Erythroblast (primary cell): ENCODE measurements around the gene ARRB1.

Experiments used
- GATA1 ChIP-seq: IDR thresholded peaks from 2 replicates; pipeline ENCODE4 v1.6.1; 2011; ENCODE audit warnings: low read depth, mild to moderate bottlenecking, control low read depth, low read length, moderate library complexity
- POLR2A ChIP-seq: IDR thresholded peaks from 2 replicates; pipeline ENCODE4 v1.6.1; 2011; ENCODE audit warnings: mild to moderate bottlenecking, low read length

DNA sequence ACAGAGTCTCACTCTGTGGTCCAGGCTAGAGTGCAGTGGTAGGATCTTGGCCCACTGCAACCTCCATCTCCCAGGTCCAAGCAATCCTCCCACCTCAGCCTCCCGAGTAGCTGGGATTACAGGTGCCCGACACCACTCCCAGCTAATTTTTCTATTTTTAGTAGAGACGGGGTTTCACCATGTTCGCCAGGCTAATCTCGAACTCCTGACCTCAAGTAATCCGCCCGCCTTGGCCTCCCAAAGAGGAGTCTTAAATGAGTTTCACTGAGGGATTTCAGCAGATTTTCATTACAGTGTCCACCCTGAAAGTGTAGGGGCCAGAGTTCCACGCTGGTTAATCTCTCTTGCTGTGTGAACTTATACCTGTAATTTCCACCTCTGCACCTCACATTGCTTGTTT, 47.4 kb upstream of the ARRB1 start:
- TF ChIP-seq POLR2A (no peak), GATA1 (no peak)
